HG02763 (cell line): ENCODE measurements around the gene ARAP1.

Experiments
- ATAC-seq: cut with Tn5 transposase; IDR thresholded peaks from one replicate; pipeline ENCODE4 v1.9.1; 2021; ENCODE audit warnings: mild to moderate bottlenecking, moderate library complexity; ENCODE audit not compliant: unreplicated experiment

ARAP1 gene

GRCh38 chr11:72780296-72781062, 28.3 kb upstream of the ARAP1 start:
- no peak for ATAC-seq

DNA sequence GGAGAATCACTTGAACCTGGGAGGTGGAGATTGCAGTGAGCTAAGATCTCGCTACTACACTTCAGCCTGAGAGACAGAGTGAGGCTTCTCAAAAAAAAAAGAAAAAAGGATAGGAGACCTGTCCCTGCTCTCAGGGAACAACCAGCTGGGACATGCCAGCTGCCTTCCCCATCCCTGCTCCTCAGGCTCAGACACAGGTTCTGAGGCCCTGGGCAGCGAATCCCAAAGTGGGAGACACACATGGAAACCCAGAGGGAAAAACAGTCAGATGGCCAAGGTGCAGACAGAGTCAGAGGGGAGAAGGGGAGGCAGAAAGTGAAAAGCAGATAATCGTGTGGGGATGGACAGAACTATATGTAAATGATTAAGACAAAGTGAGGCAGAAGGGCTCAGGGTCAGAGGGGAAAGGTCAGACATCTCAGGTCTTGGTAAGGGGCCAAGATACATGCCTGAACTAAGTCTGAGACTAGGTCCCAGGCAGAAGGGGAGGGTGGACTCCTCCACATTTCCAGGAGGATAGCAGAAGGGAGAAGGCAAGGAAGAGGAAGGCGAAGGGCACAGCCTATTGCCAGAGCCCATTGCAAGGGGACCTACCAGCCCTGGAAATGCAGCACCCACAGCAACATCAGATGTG, 27.4 kb upstream of the ARAP1 start:
- ATAC-seq: no peak

- no peak for ATAC-seq
Observed at GRCh38 chr11:72778535-72779494, 26.6 kb upstream of the ARAP1 start.

GRCh38 chr11:72777755-72778278, 25.6 kb upstream of the ARAP1 start:
- no peak for ATAC-seq

DNA sequence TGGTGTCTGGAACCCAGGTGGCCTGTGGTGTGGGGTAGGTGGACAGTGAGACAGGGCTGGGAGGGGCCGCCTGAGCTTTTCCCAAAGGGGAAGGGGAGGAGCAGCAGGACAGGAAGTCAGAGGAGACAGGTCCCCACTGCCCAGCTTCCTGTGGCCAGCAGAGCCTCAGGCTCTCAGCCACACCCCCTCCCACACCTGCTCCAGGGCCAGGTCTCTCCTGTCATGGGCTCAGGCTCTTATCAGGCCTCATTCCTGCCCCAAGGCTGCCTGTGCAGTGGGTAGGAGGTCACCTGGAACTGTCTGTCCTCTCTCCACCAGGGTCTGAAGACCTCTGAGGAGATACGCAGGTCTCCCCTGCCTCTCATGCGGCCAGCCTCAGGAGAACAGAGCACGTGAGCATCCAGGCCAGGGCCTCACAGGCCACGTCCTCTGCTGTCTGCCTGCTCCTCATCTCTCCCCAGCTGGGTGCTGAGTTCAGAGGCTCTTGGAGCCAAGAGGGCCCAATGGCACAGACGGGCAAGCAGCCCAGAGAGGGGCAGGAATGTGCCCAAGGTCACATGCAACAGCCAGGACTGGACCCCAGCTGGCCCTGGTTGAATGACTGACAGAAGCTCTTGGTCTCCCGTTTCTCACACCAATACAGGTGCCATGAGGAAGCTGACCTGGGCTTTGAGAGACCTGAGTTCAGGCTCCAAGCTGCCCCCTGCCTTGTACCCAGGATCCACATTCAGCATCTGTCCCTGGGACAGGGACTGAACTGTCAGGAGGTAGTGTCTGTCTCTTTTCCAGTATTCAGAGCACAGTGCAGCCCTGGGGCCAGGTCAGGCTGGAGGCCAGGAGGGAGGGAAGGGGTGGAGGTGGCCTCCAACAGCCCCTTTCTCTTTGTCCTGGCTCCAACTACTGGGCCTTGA, 24.9 kb upstream of the ARAP1 start:
- no peak for ATAC-seq

DNA sequence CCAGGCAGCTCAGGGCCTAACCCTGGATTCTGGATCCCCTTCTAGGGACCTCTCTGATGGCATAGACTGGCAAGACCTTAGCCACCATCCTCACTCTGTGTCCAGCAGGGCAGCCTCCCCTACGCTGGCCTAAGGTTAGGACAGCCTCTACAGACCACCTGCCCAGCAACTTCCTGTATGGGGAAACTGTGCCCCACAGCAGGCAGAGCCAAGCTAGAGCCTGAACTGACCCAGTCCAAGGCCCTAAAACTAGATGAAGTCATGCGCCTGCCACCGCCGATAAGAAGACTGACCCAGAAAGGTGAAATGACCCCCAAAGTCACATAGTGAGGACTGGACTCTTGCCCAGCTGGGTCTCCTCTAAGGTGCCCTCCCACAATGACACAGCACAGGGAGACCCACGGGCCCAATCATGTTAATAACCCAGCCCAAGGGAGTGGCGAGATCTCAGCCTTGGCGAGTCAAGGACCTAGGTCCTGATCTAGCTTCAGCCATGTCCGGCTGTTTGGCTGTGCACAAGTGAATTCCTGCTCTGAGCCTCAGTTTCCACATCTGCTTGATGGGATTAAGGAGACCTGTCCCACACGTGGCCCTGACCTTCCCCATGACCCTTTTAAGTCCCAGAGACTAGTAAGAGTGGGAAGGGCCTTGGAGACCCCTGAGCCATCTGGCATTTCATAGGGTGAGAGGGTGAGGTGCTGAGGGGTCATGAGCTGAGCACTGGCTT, 24.1 kb upstream of the ARAP1 start:
- no peak for ATAC-seq

DNA sequence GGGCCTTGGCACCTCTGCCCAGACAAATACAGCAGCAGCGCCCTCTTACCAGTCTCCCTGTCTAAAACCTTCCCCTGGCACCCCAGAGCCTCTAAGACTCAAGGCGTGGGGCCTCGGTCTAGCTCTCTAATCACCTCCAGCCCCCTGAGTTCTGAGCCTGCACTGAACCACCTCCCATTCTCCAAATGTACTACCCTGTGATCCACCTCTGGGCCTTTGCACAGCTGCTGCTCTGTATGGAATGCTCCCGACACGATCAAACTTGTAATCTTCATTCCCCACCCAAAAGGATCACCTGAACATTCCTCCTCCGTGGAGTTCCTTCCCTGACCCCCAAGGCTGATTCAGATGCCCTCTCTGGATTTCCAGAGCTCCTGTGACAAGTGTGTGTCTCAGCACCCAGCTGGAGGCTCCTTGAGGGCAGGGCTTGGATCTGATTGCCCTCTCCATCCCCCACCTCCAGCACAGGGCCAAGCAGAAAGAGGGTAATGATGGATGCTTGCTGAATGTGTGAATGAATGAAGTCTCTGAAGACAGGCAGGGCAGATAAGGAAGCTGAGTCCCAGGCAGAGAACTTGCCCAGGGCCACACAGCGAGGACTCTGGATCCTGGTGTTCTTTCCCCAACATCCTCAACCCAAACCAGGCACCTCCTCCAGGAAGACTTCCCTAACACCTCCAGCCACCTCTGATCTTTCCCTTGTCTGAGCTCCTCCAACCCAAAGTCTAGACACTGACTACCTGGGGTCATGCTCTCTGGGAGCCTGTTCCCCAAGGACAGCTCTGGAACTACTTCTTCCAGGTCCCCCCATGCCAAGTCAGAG, 23.3 kb upstream of the ARAP1 start:
- no peak for ATAC-seq

DNA sequence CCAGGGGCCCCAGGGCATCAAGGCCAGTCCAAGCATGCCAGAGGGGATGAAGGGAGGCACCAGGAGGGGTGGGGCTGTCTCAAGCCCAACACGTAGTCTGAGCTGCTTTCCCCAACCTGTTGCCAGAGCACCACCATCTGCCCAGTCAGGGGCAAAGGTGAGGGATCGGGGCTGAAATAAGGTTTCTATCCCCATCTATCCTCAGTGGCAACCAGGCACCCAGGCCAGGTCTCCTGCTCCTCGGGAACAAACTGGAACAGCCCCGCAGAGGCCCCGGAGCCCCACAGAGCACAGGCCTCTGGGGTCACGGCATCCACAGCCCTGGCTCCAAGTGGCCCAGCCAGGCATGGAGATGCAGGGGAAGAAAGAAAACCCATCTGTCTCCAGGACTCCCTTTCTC, 22.3 kb upstream of the ARAP1 start:
- ATAC-seq: no peak

GRCh38 chr11:72773696-72774095, 21.5 kb upstream of the ARAP1 start:
- no peak for ATAC-seq

DNA sequence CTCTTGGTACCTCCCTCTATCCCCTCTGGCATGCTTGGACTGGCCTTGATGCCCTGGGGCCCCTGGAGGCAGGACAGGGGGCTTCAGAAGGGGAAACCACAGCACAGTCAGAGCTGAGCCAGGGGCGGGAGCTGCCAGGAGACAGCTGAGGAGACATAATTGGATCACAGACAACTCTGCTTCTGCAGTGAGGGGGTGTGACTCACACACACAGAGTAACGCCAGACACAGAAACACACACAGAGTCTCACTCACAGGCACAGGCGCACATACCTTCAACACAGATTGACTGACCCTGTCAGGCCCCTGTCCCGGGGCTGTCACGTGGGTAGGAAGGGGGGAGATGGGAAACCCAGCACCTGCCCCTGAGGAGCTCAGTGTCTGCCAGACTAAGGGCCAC, 21.1 kb upstream of the ARAP1 start:
- no peak for ATAC-seq

DNA sequence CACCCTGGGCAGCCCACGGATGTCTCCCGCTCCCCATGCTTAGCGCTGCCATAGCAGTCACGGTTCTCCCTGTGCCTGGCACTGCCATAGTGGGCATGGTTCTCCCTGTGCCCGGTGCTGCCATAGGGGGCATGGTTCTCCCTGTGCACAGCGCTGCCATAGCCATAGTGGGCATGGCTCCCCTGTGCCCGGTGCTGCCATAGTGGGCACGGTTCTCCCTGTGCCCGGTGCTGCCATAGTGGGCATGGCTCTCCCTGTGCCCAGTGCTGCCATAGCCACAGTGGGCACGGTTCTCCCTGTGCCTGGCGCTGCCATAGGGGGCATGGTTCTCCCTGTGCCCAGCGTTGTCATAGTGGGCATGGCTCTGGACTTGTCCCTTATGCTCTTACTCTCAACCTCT, 19.9 kb upstream of the ARAP1 start:
- ATAC-seq: no peak

DNA sequence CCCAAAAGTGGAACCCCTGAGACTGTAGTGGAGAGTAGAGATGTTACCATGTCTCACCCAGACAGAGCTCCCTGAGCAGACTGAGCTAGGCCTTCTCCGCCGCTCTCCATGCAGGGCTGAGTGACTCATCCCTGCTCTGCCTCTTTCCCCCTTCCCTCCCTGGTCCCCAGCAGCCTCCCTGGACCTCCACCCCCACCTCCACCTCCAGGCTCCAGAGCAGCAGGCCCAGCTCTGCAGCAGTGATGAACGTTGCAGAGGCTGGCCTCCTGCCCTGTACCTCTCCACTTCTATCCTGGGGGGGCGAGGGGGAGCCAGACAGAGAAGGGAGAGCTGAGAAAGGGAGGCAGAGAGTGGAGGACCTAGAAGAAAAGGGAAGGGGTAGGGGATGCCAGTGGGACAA, 19.3 kb upstream of the ARAP1 start:
- no peak for ATAC-seq

DNA sequence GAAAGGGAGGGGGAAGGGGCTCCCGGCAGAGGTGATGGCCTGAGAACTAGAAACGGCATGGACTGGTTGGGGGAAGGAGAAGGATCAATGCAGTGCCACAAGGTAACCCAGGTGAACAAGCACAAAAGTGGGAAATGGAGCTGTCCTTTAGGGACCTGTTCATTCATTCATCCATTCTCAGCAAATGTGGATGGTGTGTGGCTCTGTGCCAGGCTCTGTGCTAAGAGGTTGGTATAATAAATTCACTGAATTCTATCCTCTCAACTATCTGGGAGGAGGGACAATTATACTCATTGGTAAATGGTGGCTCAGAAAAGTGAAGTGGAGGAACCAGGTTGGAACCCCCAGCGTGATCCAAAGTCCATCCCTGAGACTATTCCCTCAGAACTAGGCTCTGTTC, 18.6 kb upstream of the ARAP1 start:
- no peak for ATAC-seq

- ATAC-seq: no peak
Observed at GRCh38 chr11:72769680-72770079, 17.5 kb upstream of the ARAP1 start.

- no peak for ATAC-seq
Observed at GRCh38 chr11:72768581-72768980, 16.4 kb upstream of the ARAP1 start.

DNA sequence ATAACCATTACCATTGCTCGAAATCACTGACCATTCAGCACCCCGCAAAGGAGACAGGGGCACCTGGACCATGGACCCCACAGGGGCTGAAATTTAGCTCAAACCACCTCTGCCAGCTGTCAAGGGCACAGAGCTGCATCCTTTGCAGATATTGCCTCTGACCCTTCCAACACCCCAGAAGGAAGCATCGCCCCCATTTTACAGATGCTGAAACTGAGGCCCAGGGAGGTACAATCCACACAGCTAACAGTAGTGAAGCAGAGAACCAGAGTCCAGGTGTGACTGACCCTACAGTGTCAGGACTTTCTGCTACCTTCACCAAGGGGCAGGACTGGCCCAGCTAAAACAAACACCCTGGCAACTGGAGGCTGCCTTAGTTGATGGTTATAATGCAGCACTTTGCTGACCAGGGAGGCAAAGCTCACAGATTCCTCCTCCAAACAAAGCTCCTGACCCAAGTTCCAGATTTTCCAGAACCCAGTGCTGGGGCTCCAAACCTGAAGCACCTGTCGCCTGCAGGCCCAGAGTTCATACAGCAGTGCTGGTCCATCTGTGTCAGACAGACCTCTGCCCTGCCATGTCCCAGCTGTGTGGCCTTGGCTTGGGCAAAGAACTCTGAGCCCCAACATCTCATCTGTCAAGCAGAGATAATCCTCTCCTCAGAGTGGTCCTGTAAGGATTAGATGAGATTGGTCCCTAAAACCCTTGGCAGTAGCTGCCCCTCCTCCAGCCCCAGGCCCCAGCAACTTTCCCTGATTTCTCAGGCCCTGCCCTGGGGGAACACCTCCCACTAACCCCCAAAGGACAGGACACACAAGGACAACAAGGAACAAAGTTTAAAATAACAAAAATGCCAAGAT, 15.2 kb upstream of the ARAP1 start:
- no peak for ATAC-seq

- ATAC-seq: no peak
Observed at GRCh38 chr11:72766152-72766902, 14.1 kb upstream of the ARAP1 start.
